Astrocyte (in vitro differentiated cells and primary cell): ENCODE results near the gene KIF1A. TPM values are rescaled to one million over a fixed set of nuclear protein-coding genes. Genes with fewer than 3 reads are reported as not detected.

Experiments
- DNase-seq: peaks from one replicate; pipeline ENCODE4 v3.0.0-alpha.2; 2010; ENCODE audit warnings: low read depth
- FAIRE-seq: peaks from 2 replicates; lab custom pipeline; 2011; peaks lifted over from hg19 to GRCh38; lab: Jason Lieb, UNC
- H2AFZ ChIP-seq: 2 replicates; pipeline ENCODE4 v1.6.0; 2012; ENCODE audit warnings: low read depth, low read length, inconsistent platforms
- H3K27ac ChIP-seq: 2 replicates; pipeline ENCODE4 v1.5.1; 2011; ENCODE audit warnings: low read depth, low read length, inconsistent platforms
- H3K27me3 ChIP-seq: 2 replicates; pipeline ENCODE4 v1.6.0; 2011; ENCODE audit warnings: low read length, inconsistent platforms; ENCODE audit not compliant: insufficient read depth
- H3K36me3 ChIP-seq: 2 replicates; pipeline ENCODE4 v1.5.1; 2011; ENCODE audit warnings: low read length, inconsistent platforms; ENCODE audit not compliant: insufficient read depth
- H3K4me1 ChIP-seq: 2 replicates; pipeline ENCODE4 v1.5.1; 2011; ENCODE audit warnings: low read length, inconsistent platforms; ENCODE audit not compliant: insufficient read depth
- H3K4me2 ChIP-seq: 2 replicates; pipeline ENCODE4 v1.6.0; 2012; ENCODE audit warnings: low read length, inconsistent platforms
- H3K4me3 ChIP-seq: 2 replicates; pipeline ENCODE4 v1.5.1; 2011; ENCODE audit warnings: low read depth, mild to moderate bottlenecking, low read length, inconsistent platforms; ENCODE audit not compliant: insufficient read depth
- H3K79me2 ChIP-seq: 2 replicates; pipeline ENCODE4 v1.6.0; 2012; ENCODE audit warnings: mild to moderate bottlenecking, low read length, inconsistent platforms; ENCODE audit not compliant: insufficient read depth
- H3K9ac ChIP-seq: 2 replicates; pipeline ENCODE4 v1.6.0; 2012; ENCODE audit warnings: mild to moderate bottlenecking, low read length, inconsistent platforms
- H3K9me3 ChIP-seq: 2 replicates; pipeline ENCODE4 v1.5.1; 2012; ENCODE audit warnings: low read depth, mild to moderate bottlenecking, low read length, inconsistent platforms; ENCODE audit not compliant: insufficient read depth
- H4K20me1 ChIP-seq: 2 replicates; pipeline ENCODE4 v1.6.0; 2012; ENCODE audit warnings: low read length, inconsistent platforms; ENCODE audit not compliant: insufficient read depth
- H3K27ac Mint-ChIP-seq: one replicate; pipeline ENCODE4 v1.8.0; 2021; ENCODE audit warnings: mild to moderate bottlenecking, mixed read lengths; ENCODE audit not compliant: unreplicated experiment
- H3K27me3 Mint-ChIP-seq: one replicate; pipeline ENCODE4 v1.8.0; 2021; ENCODE audit warnings: low read depth, mixed read lengths; ENCODE audit not compliant: unreplicated experiment
- H3K36me3 Mint-ChIP-seq: one replicate; pipeline ENCODE4 v1.8.0; 2021; ENCODE audit warnings: low read depth, mixed read lengths; ENCODE audit not compliant: unreplicated experiment
- H3K4me1 Mint-ChIP-seq: one replicate; pipeline ENCODE4 v1.8.0; 2021; ENCODE audit warnings: low read depth, mixed read lengths; ENCODE audit not compliant: unreplicated experiment
- H3K4me3 Mint-ChIP-seq: one replicate; pipeline ENCODE4 v1.8.0; 2021; ENCODE audit warnings: mild to moderate bottlenecking, moderate library complexity, mixed read lengths; ENCODE audit not compliant: unreplicated experiment
- H3K9me3 Mint-ChIP-seq: one replicate; pipeline ENCODE4 v1.8.0; 2021; ENCODE audit warnings: mild to moderate bottlenecking, mixed read lengths; ENCODE audit not compliant: unreplicated experiment
- CTCF ChIP-seq: IDR thresholded peaks from 2 replicates; pipeline ENCODE4 v1.5.1; 2011; ENCODE audit warnings: low read depth, mild to moderate bottlenecking, inconsistent platforms, low read length, moderate library complexity; ENCODE audit not compliant: insufficient read depth
- EZH2 ChIP-seq: IDR thresholded peaks from 2 replicates; pipeline ENCODE4 v1.6.1; 2012; ENCODE audit warnings: mild to moderate bottlenecking, low read length, inconsistent platforms; ENCODE audit not compliant: insufficient read depth
- total RNA-seq: library from RNA; stranded (reverse); gene quantifications from 2 replicates; pipeline ENCODE4 v1.2.1, GENCODE V29; 2021

KIF1A gene
- total RNA-seq, 1 donor from 2014 or later: 51.2 TPM

- H3K36me3 Mint-ChIP-seq: peaks cover 5% of the 10 kb centered on the region
- peaks cover 23% of the 10 kb centered on the region for H3K27me3 Mint-ChIP-seq
Measured at GRCh38 chr2:240745456-240745855, 74.6 kb downstream of the KIF1A start.

GRCh38 chr2:240742602-240743095, 77.4 kb downstream of the KIF1A start:
- FAIRE-seq: no peak
- H3K9me3 Mint-ChIP-seq: no peaks in the 10 kb centered on the region
- H3K27ac Mint-ChIP-seq: no peak overlapping the region

More at GRCh38 chr2:240745456-240745855, 74.6 kb downstream of the KIF1A start:
- no peak for FAIRE-seq
- H3K4me2 ChIP-seq: no peak overlapping the region
- TF ChIP-seq CTCF (no peak), EZH2 (no peak)
- no peak for DNase-seq
- Mint-ChIP-seq H3K4me1 (no peaks in the 10 kb centered on the region), H3K27ac (no peak overlapping the region), H3K4me3 (no peak overlapping the region), H3K9me3 (no peaks in the 10 kb centered on the region)
- H3K36me3 ChIP-seq: no peaks in the 10 kb centered on the region
- H3K4me3 ChIP-seq: no peak overlapping the region
- H3K27me3 ChIP-seq: no peaks in the 10 kb centered on the region
- no peaks in the 10 kb centered on the region for H3K9me3 ChIP-seq
- no peak overlapping the region for H2AFZ ChIP-seq
- H3K27ac ChIP-seq: no peak overlapping the region
- H4K20me1 ChIP-seq: no peaks in the 10 kb centered on the region
- no peaks in the 10 kb centered on the region for H3K79me2 ChIP-seq
- no peak overlapping the region for H3K9ac ChIP-seq
- no peaks in the 10 kb centered on the region for H3K4me1 ChIP-seq

More at GRCh38 chr2:240742602-240743095, 77.4 kb downstream of the KIF1A start:
- peaks cover 5% of the 10 kb centered on the region for H3K36me3 Mint-ChIP-seq
- no peaks in the 10 kb centered on the region for H3K9me3 ChIP-seq
- no peaks in the 10 kb centered on the region for H3K4me1 Mint-ChIP-seq
- H3K27me3 Mint-ChIP-seq: peaks cover 25% of the 10 kb centered on the region
- H3K4me3 ChIP-seq: no peak overlapping the region
- no peak overlapping the region for H3K27ac ChIP-seq
- H3K9ac ChIP-seq: no peak overlapping the region
- H2AFZ ChIP-seq: no peak overlapping the region
- no peak for DNase-seq
- no peak for TF ChIP-seq EZH2
- TF ChIP-seq CTCF: no peak
- no peaks in the 10 kb centered on the region for H3K36me3 ChIP-seq
- H4K20me1 ChIP-seq: no peaks in the 10 kb centered on the region
- H3K4me1 ChIP-seq: no peaks in the 10 kb centered on the region
- H3K4me3 Mint-ChIP-seq: no peak overlapping the region
- no peaks in the 10 kb centered on the region for H3K27me3 ChIP-seq
- H3K79me2 ChIP-seq: no peaks in the 10 kb centered on the region
- no peak overlapping the region for H3K4me2 ChIP-seq
